Gastroesophageal sphincter (tissue), 4 donors: ENCODE measurements around the gene AMBP. TPM values are rescaled to one million over a fixed set of nuclear protein-coding genes. Genes with fewer than 3 reads are reported as not detected.

Source experiments
- ATAC-seq: fragments of 150-250 bp; one replicate; pipeline ENCODE4 v1.9.1; 2016; ENCODE audit warnings: mild to moderate bottlenecking, moderate library complexity
- H3K27ac ChIP-seq, 4 donors: fragments of 200-600 bp; sonication (generic) in 3 of 4; 1 replicate in 3 of 4; 2 replicates in 1 of 4; pipeline ENCODE4 v1.5.1; 2016 to 2019
- H3K27me3 ChIP-seq: fragments of 200-600 bp; sonication (generic); one replicate; pipeline ENCODE4 v1.5.1; 2019
- H3K36me3 ChIP-seq, 2 donors: fragments of 200-600 bp; sonication (generic); one replicate each; pipeline ENCODE4 v1.5.1; 2019; ENCODE audit warnings: control low read depth in 1 of 2
- H3K4me1 ChIP-seq, 3 donors: fragments of 200-600 bp; sonication (generic); 1 replicate in 2 of 3; 2 replicates in 1 of 3; pipeline ENCODE4 v1.5.1; 2016 to 2019; ENCODE audit warnings: control low read depth in 2 of 3
- H3K4me3 ChIP-seq, 2 donors: fragments of 200-600 bp; sonication (generic); one replicate each; pipeline ENCODE4 v1.5.1; 2019; ENCODE audit warnings: mild to moderate bottlenecking in 1 of 2, moderate library complexity in 1 of 2
- H3K9me3 ChIP-seq, 3 donors: fragments of 200-600 bp; sonication (generic); one replicate each; pipeline ENCODE4 v1.5.1; 2017 to 2019; ENCODE audit warnings: control low read depth in 2 of 3
- EP300 ChIP-seq: sonication (generic); formaldehyde crosslinking; IDR thresholded peaks from one replicate; pipeline ENCODE4 v1.6.1; 2017; ENCODE audit warnings: antibody characterized with exemption, mild to moderate bottlenecking
- POLR2A ChIP-seq, 2 donors: fragments of 450-650 bp; IDR thresholded peaks; one replicate each; pipeline ENCODE4 v1.6.1; 2017; ENCODE audit warnings: antibody characterized with exemption in 2 of 2, mild to moderate bottlenecking in 2 of 2, moderate library complexity in 1 of 2
- POLR2AphosphoS5 ChIP-seq: sonication (generic); formaldehyde crosslinking; IDR thresholded peaks from one replicate; pipeline ENCODE4 v1.6.1; 2017; ENCODE audit warnings: antibody characterized with exemption
- WGBS, 2 donors: methylation state at CpG; one replicate each; pipeline ENCODE4 v1.1.5; 2018; ENCODE audit warnings: low coverage in 1 of 2; 5-methylcytosine and 5-hydroxymethylcytosine counted together
- total RNA-seq, 4 donors: library from RNA; depleted of rRNA; stranded (reverse); fragments of >200 nt; gene quantifications; one replicate each; pipeline ENCODE4 v1.1.0, GENCODE V29; 2016
- TF ChIP-seq, protein P1 (sequence below), 4 experiments: fragments of 200-600 bp in 2 of 4; fragments of 450-650 bp in 2 of 4; sonication (generic) in 1 of 4; IDR thresholded peaks; one replicate each; pipeline ENCODE4 v1.5.1; 2017 to 2019; ENCODE audit warnings: antibody characterized with exemption in 4 of 4, mild to moderate bottlenecking in 2 of 4, moderate library complexity in 2 of 4

Gene AMBP
- total RNA-seq, 4 donors from 2014 or later: not detected

DNA sequence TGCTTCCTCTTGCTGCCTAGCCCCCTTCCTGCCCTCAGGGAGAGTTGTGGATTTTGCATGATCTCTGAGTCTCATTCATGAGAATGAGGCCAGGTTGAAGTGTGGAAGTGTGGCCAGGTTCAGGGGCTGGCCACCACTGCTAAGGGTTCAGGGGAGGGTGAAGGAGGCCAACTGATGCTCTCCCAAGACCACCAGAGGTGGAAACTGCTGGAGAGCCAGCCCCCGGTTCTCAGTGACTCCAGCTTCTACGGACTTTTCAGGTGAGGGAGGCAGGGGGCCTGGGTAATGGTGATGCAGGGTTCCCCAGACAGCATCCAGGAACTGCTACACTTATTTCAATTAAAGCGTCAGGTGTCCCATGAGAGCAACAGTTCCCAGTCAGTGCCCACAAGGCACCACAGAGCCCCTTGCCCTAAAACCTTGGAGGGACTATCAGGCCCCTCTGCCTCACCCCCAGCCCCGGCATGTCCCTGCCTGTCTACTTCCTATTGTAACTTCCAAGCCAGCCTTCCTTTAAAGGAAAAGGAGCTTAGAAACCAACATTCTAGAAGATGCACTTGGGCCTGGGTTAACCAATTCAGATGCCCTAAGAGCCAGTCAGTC lies 50.1 kb downstream of the AMBP start:
- Histone ChIP-seq H3K4me1 (no peaks in the 10 kb centered on the region), H3K27ac (no peak overlapping the region), H3K9me3 (peaks cover 0 to 18% (median 0%) of the 10 kb centered on the region in 3 donors), H3K36me3 (peaks cover 0 to 52% of the 10 kb centered on the region in 2 donors), H3K4me3 (no peak overlapping the region), H3K27me3 (no peaks in the 10 kb centered on the region)
- 80 to 83% methylated on average over 1 to 3 of the region's 4 CpGs for WGBS, 2 donors
- no peak for ATAC-seq
- TF ChIP-seq POLR2AphosphoS5: no peak
- TF ChIP-seq POLR2A (IDR thresholded peaks at IDR 0.05): no peak
- TF ChIP-seq, protein P1, sequence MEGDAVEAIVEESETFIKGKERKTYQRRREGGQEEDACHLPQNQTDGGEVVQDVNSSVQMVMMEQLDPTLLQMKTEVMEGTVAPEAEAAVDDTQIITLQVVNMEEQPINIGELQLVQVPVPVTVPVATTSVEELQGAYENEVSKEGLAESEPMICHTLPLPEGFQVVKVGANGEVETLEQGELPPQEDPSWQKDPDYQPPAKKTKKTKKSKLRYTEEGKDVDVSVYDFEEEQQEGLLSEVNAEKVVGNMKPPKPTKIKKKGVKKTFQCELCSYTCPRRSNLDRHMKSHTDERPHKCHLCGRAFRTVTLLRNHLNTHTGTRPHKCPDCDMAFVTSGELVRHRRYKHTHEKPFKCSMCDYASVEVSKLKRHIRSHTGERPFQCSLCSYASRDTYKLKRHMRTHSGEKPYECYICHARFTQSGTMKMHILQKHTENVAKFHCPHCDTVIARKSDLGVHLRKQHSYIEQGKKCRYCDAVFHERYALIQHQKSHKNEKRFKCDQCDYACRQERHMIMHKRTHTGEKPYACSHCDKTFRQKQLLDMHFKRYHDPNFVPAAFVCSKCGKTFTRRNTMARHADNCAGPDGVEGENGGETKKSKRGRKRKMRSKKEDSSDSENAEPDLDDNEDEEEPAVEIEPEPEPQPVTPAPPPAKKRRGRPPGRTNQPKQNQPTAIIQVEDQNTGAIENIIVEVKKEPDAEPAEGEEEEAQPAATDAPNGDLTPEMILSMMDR (IDR thresholded peaks at IDR 0.05): no peak

DNA sequence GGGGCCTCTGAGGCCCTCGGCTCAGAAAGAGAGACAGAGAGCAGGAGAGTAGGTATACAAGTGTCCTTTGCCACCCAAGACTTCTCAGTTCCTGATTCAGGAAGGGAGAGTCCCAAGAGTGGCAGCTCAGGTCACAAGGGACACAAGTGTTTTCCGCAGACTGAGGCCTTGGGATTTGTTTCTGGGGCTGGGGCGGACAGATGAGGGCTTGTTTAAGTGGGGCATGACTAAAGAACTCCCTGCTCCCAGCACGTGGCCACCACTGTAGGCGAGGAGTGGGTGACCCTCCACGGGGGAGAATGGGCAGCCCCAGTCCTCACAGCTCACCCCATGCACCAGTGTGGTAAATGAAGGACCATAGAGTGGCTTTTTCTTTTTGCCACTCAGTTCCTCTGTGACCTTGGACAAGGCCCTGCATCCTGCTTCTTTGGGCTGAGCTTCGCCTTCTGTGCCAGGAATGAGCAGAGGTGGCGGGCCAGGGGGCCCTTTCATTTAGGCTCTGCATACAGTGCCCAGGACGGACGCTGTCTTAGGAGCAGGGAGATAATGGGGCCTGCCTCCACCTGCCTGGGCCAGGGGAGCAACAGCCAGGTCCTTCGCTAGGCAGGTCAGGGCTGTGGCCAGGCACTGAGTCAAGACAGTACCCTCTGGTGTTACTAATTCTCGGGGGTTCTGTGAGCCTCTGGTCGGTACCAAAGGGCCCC lies 50.8 kb downstream of the AMBP start:
- Histone ChIP-seq H3K4me1 (no peaks in the 10 kb centered on the region), H3K4me3 (no peak overlapping the region), H3K27me3 (no peaks in the 10 kb centered on the region), H3K36me3 (peaks cover 0 to 52% of the 10 kb centered on the region in 2 donors), H3K27ac (no peak overlapping the region), H3K9me3 (peaks cover 0 to 25% (median 0%) of the 10 kb centered on the region in 3 donors)
- WGBS, 2 donors: 85% methylated on average over 2 of the region's 13 CpGs; no CpG with 5 or more reads in 1 of the 2 donors
- no peak for ATAC-seq
- TF ChIP-seq EP300: no peak
- TF ChIP-seq, protein P1 (IDR thresholded peaks at IDR 0.05): no peak
- no peak for TF ChIP-seq POLR2AphosphoS5
- no peak for TF ChIP-seq POLR2A (IDR thresholded peaks at IDR 0.05)

DNA sequence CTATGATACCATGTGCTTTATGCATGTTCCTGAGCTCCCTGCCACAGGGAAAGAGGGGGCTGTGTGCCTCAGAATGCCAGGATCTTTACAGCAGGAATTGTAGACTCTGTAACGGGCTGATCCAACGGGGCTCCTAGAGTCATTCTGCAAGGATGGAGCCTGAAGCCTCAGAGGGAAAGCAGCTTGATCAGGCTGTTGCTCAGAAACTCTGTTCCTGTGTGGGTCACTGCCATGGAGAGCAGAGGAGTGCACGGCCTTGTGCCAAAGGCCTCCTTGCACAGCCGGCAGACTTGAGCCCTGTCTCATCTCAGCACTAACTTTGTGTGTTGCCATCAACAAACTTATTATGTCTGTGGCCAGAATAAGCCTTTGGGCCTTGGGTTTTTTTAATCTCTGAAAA lies 51.8 kb downstream of the AMBP start:
- Histone ChIP-seq H3K4me1 (no peaks in the 10 kb centered on the region), H3K4me3 (no peak overlapping the region), H3K27me3 (no peaks in the 10 kb centered on the region), H3K27ac (no peak overlapping the region), H3K36me3 (peaks cover 0 to 59% of the 10 kb centered on the region in 2 donors), H3K9me3 (peaks cover 0 to 33% (median 0%) of the 10 kb centered on the region in 3 donors)
- 100% methylated on average over 2 of the region's 4 CpGs; no CpG with 5 or more reads in 1 of the 2 donors for WGBS, 2 donors
- ATAC-seq: no peak
- TF ChIP-seq EP300 (no peak), POLR2AphosphoS5 (no peak), POLR2A (IDR thresholded peaks at IDR 0.05) (no peak)
- TF ChIP-seq, protein P1 (IDR thresholded peaks at IDR 0.05): no peak

DNA sequence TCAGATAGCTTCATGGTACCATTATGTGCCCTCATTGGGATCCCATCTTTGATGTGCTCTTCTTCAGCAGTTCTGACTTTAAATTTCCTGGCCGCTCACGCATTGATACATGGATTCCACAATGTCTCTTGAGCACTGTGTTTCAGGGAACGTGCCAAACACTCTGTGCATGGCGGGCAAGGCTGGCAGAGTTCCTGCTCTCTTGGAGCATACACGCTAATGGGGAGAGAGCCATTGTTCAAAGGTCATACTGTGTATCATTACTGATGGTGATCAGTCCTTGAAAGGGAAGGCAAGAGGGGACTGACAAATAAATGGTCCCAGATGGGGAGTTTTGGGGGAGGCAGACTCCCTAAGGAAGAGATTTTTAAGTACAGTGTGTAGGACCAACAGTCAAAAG lies 52.3 kb downstream of the AMBP start:
- Histone ChIP-seq H3K27ac (no peak overlapping the region), H3K4me1 (no peaks in the 10 kb centered on the region), H3K27me3 (no peaks in the 10 kb centered on the region), H3K36me3 (peaks cover 0 to 55% of the 10 kb centered on the region in 2 donors), H3K9me3 (peaks cover 0 to 39% (median 0%) of the 10 kb centered on the region in 3 donors), H3K4me3 (no peak overlapping the region)
- no peak for ATAC-seq
- TF ChIP-seq, protein P1 (IDR thresholded peaks at IDR 0.05): no peak
- 100% methylated on average over 1 to 5 of the region's 5 CpGs for WGBS, 2 donors
